RWPE2 (cell line): ENCODE data around the gene SLAMF8.
A peak's percentile ranks its signal among the peaks of the same experiment; 100 is the strongest.

Experiments used
- ATAC-seq: fragments of 200-7000 bp; cut with Tn5 transposase; 3 replicates; pipeline ENCODE4 v1.9.1; 2021; ENCODE audit warnings: low read depth
- DNase-seq: peaks from one replicate; pipeline ENCODE4 v3.0.0-alpha.2; 2020; ENCODE audit warnings: low spot score
- H3K27ac ChIP-seq: fragments of 450-650 bp; 2 replicates; pipeline ENCODE4 v1.5.1; 2017; ENCODE audit warnings: mild to moderate bottlenecking; ENCODE audit not compliant: poor library complexity, severe bottlenecking
- H3K27me3 ChIP-seq: fragments of 250-450 bp; sonication (Bioruptor Pico); 2 replicates; pipeline ENCODE4 v1.5.1; 2021; ENCODE audit warnings: mild to moderate bottlenecking, moderate library complexity; ENCODE audit not compliant: insufficient read depth, poor library complexity, severe bottlenecking
- H3K36me3 ChIP-seq: fragments of 250-450 bp; sonication (Bioruptor Pico); 2 replicates; pipeline ENCODE4 v1.5.1; 2020; ENCODE audit warnings: low read depth, mild to moderate bottlenecking, moderate library complexity
- H3K4me1 ChIP-seq: fragments of 250-450 bp; sonication (Bioruptor Pico); 2 replicates; pipeline ENCODE4 v1.5.1; 2021; ENCODE audit warnings: mild to moderate bottlenecking, moderate library complexity; ENCODE audit not compliant: insufficient read depth, poor library complexity, severe bottlenecking
- H3K4me3 ChIP-seq: fragments of 250-450 bp; sonication (Bioruptor Pico); 2 replicates; pipeline ENCODE4 v1.5.1; 2021; ENCODE audit warnings: mild to moderate bottlenecking, moderate library complexity; ENCODE audit not compliant: severe bottlenecking
- H3K9me3 ChIP-seq: fragments of 250-450 bp; sonication (Bioruptor Pico); 2 replicates; pipeline ENCODE4 v1.5.1; 2021; ENCODE audit warnings: mild to moderate bottlenecking, moderate library complexity; ENCODE audit not compliant: severe bottlenecking
- TF ChIP-seq, protein P1 (sequence below): fragments of 450-650 bp; IDR thresholded peaks from one replicate; pipeline ENCODE4 v1.5.1; 2017; ENCODE audit warnings: mild to moderate bottlenecking, moderate library complexity; ENCODE audit not compliant: poor library complexity, severe bottlenecking

The SLAMF8 gene

DNA sequence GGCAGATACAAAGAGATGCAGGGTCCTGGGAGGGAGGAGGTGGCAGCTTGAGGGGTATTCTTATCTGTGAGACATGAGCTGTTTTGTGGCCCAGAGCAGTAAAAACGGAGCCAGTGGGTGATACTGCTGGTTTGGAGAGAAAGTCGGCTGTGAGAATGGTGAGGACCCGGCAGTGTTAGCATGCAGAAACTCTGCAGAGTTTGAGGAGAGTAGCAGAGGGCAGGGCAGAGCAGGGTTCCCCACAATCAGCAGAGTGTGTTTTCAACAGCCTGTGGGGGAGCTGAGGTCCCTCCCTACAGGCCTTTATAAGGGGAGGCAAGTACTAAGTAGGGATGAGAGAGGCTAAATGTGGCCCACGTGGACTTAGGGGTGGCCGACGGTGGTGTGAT lies 423 bp downstream of the SLAMF8 start:
- H3K27me3 ChIP-seq = no peaks in the 10 kb centered on the region
- DNase-seq (no peak), ATAC-seq (no peak)
- no peaks in the 10 kb centered on the region for H3K36me3 ChIP-seq
- no peak overlapping the region for H3K4me3 ChIP-seq
- TF ChIP-seq, protein P1, sequence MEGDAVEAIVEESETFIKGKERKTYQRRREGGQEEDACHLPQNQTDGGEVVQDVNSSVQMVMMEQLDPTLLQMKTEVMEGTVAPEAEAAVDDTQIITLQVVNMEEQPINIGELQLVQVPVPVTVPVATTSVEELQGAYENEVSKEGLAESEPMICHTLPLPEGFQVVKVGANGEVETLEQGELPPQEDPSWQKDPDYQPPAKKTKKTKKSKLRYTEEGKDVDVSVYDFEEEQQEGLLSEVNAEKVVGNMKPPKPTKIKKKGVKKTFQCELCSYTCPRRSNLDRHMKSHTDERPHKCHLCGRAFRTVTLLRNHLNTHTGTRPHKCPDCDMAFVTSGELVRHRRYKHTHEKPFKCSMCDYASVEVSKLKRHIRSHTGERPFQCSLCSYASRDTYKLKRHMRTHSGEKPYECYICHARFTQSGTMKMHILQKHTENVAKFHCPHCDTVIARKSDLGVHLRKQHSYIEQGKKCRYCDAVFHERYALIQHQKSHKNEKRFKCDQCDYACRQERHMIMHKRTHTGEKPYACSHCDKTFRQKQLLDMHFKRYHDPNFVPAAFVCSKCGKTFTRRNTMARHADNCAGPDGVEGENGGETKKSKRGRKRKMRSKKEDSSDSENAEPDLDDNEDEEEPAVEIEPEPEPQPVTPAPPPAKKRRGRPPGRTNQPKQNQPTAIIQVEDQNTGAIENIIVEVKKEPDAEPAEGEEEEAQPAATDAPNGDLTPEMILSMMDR = no peak
- H3K27ac ChIP-seq = no peak overlapping the region
- no peaks in the 10 kb centered on the region for H3K4me1 ChIP-seq
- H3K9me3 ChIP-seq = no peaks in the 10 kb centered on the region

DNA sequence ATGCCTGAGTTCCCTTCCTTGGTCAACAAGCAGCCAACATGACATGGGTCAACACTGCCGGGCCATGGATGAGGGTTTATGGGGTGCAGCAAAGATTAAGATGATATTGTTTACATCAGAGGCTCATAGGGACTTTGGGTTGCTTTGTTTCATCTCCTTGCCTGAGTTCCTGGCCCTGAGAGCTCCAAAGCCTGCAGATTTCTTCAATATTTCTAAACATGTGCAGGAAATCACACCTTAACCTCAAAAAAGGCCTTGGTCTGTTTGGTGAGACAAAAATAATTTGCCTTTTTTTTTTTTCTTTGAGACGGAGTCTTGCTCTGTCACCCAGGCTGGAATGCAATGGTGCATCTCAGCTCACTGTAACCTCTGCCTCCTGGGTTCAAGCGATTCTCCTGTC lies 876 bp downstream of the SLAMF8 start:
- Histone ChIP-seq H3K9me3 (no peaks in the 10 kb centered on the region), H3K27ac (no peak overlapping the region), H3K4me3 (no peak overlapping the region), H3K27me3 (no peaks in the 10 kb centered on the region), H3K4me1 (no peaks in the 10 kb centered on the region), H3K36me3 (no peaks in the 10 kb centered on the region)
- ATAC-seq = no peak
- DNase-seq = no peak
- TF ChIP-seq, protein P1 = no peak

DNA sequence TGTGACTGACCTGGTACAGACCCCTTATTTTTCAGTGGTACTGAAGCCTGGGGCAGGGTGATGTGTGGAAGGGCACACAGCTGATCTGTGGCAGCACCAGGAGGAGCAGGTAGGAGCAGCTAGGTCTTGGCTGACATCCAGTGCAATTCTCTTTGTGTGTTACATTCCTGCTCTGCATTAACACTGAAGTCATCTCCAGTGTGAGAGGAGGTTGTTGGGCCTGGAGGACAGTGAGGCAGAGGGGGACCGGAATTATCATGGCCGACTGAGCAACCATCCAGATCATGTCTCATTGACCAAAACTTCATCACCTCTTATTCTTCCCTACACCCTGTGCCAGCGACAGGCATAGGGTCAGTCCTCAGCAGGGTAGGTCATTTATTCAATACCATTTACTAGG lies 1.5 kb downstream of the SLAMF8 start:
- ATAC-seq = 0 out of 3 replicates have a peak, but pooled peaks have one; percentile 23
- Histone ChIP-seq H3K9me3 (no peaks in the 10 kb centered on the region), H3K27me3 (no peaks in the 10 kb centered on the region), H3K36me3 (no peaks in the 10 kb centered on the region), H3K4me3 (no peak overlapping the region), H3K27ac (no peak overlapping the region), H3K4me1 (no peaks in the 10 kb centered on the region)
- DNase-seq = no peak
- TF ChIP-seq, protein P1 = no peak

DNA sequence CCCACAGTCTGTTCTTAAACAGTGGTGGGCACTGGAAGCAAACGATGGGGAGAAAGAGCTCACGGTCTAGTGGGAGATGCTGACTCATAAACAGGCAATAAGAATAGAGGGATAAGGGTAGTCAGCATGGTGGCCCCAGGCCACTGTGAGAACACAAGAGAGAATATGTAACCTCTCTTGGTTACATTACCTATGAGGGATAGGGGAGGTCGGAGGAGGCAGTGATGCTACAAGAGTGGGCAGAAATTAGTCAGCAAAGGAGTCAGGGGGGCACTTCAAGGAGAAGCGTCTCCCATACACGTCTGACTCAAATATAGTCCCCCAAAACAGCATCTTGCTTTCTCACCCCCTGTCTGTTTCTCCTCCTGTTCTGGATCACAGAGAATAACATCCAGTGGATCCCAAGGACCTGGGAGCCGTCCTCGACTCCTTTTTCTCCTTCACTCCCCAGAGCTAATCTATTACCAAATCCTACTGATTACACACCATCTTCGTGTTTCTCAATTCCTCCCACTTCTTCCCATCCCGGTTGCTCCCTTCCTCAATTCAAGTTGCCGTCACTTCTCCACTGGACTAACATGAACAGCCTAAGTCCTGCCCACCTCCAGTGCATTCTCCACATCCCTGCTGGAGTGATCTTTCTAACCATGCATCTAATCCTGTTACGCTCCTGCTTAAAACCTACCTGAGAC lies 2.1 kb downstream of the SLAMF8 start:
- DNase-seq = no peak
- no peak for ATAC-seq

DNA sequence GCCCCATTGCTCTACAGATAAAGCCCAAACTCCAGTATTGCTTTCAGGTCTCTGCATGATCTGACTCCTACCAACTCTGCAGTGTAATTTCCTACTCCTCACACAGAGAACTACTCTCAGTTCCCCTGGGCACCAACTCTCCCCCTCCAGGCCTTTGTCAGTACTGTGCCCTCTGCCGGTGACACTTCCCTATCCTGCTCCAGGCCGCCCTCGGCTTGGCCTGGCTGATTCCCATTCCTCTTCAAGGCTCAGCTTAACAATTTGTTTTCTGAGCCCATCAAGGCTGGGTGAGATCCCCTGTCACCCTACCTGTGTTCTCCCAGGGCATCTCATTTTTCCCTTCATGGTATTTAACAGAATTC lies 2.6 kb downstream of the SLAMF8 start:
- Histone ChIP-seq H3K27me3 (no peaks in the 10 kb centered on the region), H3K4me1 (no peaks in the 10 kb centered on the region), H3K27ac (no peak overlapping the region), H3K36me3 (no peaks in the 10 kb centered on the region), H3K9me3 (no peaks in the 10 kb centered on the region), H3K4me3 (no peak overlapping the region)
- TF ChIP-seq, protein P1 = peak; percentile 35
- DNase-seq (no peak), ATAC-seq (peak; percentile 66)

More for the DNA sequence above, 2.1 kb downstream of the SLAMF8 start:
- Histone ChIP-seq H3K36me3 (no peaks in the 10 kb centered on the region), H3K4me1 (no peaks in the 10 kb centered on the region), H3K27me3 (no peaks in the 10 kb centered on the region), H3K9me3 (no peaks in the 10 kb centered on the region), H3K27ac (no peak overlapping the region), H3K4me3 (no peak overlapping the region)
- TF ChIP-seq, protein P1 = no peak
